Endothelial cell of umbilical vein (primary cell): ENCODE data around the gene ZDHHC19.

Source experiments
- MYC ChIP-seq: IDR thresholded peaks from one replicate; pipeline ENCODE4 v1.6.1; 2011; ENCODE audit warnings: mild to moderate bottlenecking, low read depth, low read length
- POLR2A ChIP-seq: IDR thresholded peaks from 2 replicates; pipeline ENCODE4 v1.6.1; 2012; ENCODE audit warnings: low read depth, mild to moderate bottlenecking, control low read depth, low read length

GRCh38 chr3:196225086-196225485, 13.9 kb upstream of the ZDHHC19 start:
- TF ChIP-seq MYC (no peak), POLR2A (no peak)
